C4-2B (cell line): ENCODE measurements around the gene DCLK2.

ENCODE experiments used
- H3K27ac ChIP-seq: fragments of 450-650 bp; 2 replicates; pipeline ENCODE4 v1.5.1; 2017
- CTCF ChIP-seq: fragments of 450-650 bp; conservative IDR thresholded peaks from 2 replicates; pipeline ENCODE4 v1.5.1; 2017; ENCODE audit warnings: mild to moderate bottlenecking
- ZFX ChIP-seq: fragments of 450-650 bp; IDR thresholded peaks from 2 replicates; pipeline ENCODE4 v1.6.1; 2017

Gene DCLK2

GRCh38 chr4:150299816-150300215, 221.6 kb downstream of the DCLK2 start:
- no peak for TF ChIP-seq ZFX
- no peak for TF ChIP-seq CTCF
- no peak overlapping the region for H3K27ac ChIP-seq

- TF ChIP-seq CTCF (no peak), ZFX (no peak)
- no peak overlapping the region for H3K27ac ChIP-seq
Observed at GRCh38 chr4:150302553-150302952, 224.3 kb downstream of the DCLK2 start.

GRCh38 chr4:150305995-150306394, 227.8 kb downstream of the DCLK2 start:
- no peak overlapping the region for H3K27ac ChIP-seq
- no peak for TF ChIP-seq ZFX
- no peak for TF ChIP-seq CTCF

- no peak overlapping the region for H3K27ac ChIP-seq
- no peak for TF ChIP-seq ZFX
- TF ChIP-seq CTCF, result no peak
Observed at GRCh38 chr4:150306719-150307118, 228.5 kb downstream of the DCLK2 start.
